Measurements from ENCODE around the gene HMCN2. TPM values are rescaled to one million over a fixed set of nuclear protein-coding genes. Genes with fewer than 3 reads are reported as not detected.

Gene HMCN2
- total RNA-seq, 1 experiment from 2014 or later, result 8.6 TPM

DNA sequence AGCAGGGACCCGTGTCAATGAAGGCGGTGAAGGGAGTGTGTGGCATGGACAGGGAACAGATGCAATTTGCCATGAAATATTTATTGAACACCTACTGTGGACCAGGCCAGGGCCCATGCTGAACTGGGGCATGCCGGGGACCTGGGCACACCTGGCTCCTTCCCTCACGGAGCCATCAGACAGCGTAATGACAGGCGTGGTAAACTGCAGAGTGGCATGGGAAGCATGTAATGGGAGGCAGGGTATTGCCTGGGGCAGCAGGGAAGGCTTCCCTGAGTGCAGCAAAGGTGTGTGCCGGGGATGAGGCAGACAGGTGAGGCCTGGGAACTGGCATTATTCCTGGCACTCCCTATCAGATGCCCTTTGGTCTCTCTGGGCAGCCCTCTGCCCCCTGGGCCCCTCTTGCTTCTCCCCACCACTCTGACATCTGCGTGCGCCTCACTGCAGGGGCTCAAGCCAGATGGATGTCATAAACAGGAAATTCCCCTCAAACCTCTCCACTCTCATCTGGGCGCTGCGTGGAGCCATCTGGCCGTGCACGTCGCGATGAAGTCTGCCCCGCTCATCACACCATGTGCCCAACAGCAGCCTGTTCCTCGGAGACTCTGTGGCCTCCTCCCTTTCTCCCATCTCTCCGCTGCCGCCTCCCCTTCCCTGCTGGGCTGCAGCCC lies 67.6 kb downstream of the HMCN2 start:
- no peaks in the 10 kb centered on the region for H3K27me3 Mint-ChIP-seq (ENCODE audit: low read depth)
- Histone ChIP-seq H3K18ac (ENCODE audit: insufficient read length, low read depth, low read length) (no peak overlapping the region), H3K23me2 (ENCODE audit: insufficient read length, low read depth, low read length, poor library complexity, severe bottlenecking) (no peaks in the 10 kb centered on the region), H3K14ac (ENCODE audit: insufficient read depth, low read length) (no peak overlapping the region), H3T11ph (ENCODE audit: low read length) (no peak overlapping the region), H2BK20ac (ENCODE audit: low read depth, low read length, poor library complexity, severe bottlenecking) (no peak overlapping the region), H2BK5ac (ENCODE audit: insufficient read length, low read length) (no peak overlapping the region), H2BK12ac (ENCODE audit: insufficient read length, low read depth, low read length) (no peak overlapping the region), H3K56ac (ENCODE audit: insufficient read length, low read depth, low read length) (no peak overlapping the region), H4K91ac (ENCODE audit: insufficient read length, low read depth, low read length) (no peak overlapping the region), H2AK5ac (ENCODE audit: insufficient read length, low read length) (no peak overlapping the region), H3K79me2 (ENCODE audit: insufficient read depth, low read length) (no peaks in the 10 kb centered on the region), H4K20me1 (ENCODE audit: control insufficient read depth, insufficient read depth, insufficient read length) (no peaks in the 10 kb centered on the region), H4K5ac (ENCODE audit: insufficient read length, low read depth, low read length) (no peak overlapping the region), H2BK15ac (ENCODE audit: low read depth, low read length) (no peak overlapping the region), H2BK120ac (ENCODE audit: low read depth, low read length, poor library complexity, severe bottlenecking) (no peak overlapping the region), H2AFZ (ENCODE audit: low read length) (no peak overlapping the region), H3K4ac (ENCODE audit: low read depth, low read length) (no peak overlapping the region), H3K79me1 (ENCODE audit: insufficient read depth, low read depth, low read length, poor library complexity, severe bottlenecking) (no peaks in the 10 kb centered on the region), H3K27ac (ENCODE audit: insufficient read length, low read depth, low read length) (no peak overlapping the region), H3K23ac (ENCODE audit: insufficient read length, low read depth, low read length) (no peak overlapping the region), H3K27me3 (ENCODE audit: insufficient read depth, low read length) (no peaks in the 10 kb centered on the region), H3K9ac (ENCODE audit: extremely low read depth, insufficient read length, low read length) (no peak overlapping the region), H3K4me2 (ENCODE audit: insufficient read depth, insufficient read length, low read length) (no peak overlapping the region), H3K9me3 (ENCODE audit: control insufficient read depth, low read depth, low read length) (no peaks in the 10 kb centered on the region), H4K8ac (replicated peaks; ENCODE audit: insufficient read length, low read depth, low read length) (no peak overlapping the region), H3K4me1 (ENCODE audit: insufficient read depth, low read length) (no peaks in the 10 kb centered on the region)
- no peak for DNase-seq
- TF ChIP-seq, protein P1, sequence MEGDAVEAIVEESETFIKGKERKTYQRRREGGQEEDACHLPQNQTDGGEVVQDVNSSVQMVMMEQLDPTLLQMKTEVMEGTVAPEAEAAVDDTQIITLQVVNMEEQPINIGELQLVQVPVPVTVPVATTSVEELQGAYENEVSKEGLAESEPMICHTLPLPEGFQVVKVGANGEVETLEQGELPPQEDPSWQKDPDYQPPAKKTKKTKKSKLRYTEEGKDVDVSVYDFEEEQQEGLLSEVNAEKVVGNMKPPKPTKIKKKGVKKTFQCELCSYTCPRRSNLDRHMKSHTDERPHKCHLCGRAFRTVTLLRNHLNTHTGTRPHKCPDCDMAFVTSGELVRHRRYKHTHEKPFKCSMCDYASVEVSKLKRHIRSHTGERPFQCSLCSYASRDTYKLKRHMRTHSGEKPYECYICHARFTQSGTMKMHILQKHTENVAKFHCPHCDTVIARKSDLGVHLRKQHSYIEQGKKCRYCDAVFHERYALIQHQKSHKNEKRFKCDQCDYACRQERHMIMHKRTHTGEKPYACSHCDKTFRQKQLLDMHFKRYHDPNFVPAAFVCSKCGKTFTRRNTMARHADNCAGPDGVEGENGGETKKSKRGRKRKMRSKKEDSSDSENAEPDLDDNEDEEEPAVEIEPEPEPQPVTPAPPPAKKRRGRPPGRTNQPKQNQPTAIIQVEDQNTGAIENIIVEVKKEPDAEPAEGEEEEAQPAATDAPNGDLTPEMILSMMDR (conservative IDR thresholded peaks at IDR 0.05), result no peak
- peak overlapping the region in 2 of 3 experiments; percentile 40 to 82; a peak in 2 of 7 replicates for H3K27ac Mint-ChIP-seq
- H3K4me1 Mint-ChIP-seq, result peaks cover 7 to 19% of the 10 kb centered on the region in 2 experiments
- peaks cover 0 to 12% (median 2%) of the 10 kb centered on the region in 3 experiments; a peak in 4 of 7 replicates for H3K36me3 Mint-ChIP-seq (ENCODE audit: insufficient read depth in 1 of 3, low read depth in 3 of 3)
- no peaks in the 10 kb centered on the region for H3K9me3 Mint-ChIP-seq
- no CpG with 5 or more reads among the region's 19 CpGs for WGBS (ENCODE audit: extremely low coverage, insufficient read length, low lambda C conversion rate)
- no peak overlapping the region for H3K4me3 Mint-ChIP-seq

All from H9 (cell line).